ENCODE results near the gene CWC15.

- no peak for TF ChIP-seq ZNF670 (tag by site-specific recombination; IDR thresholded peaks at IDR 0.05; ENCODE audit: low read depth)
- TF ChIP-seq ZNF174 (tag by site-specific recombination; IDR thresholded peaks at IDR 0.05) = no peak
- no peak for TF ChIP-seq ZNF274 (IDR thresholded peaks at IDR 0.05; ENCODE audit: low read length)
- TF ChIP-seq ZNF274 (tag by site-specific recombination; IDR thresholded peaks at IDR 0.05; ENCODE audit: borderline replicate concordance) = no peak
- TF ChIP-seq ZNF280D (tag by site-specific recombination; IDR thresholded peaks at IDR 0.05) = no peak
- no peak for TF ChIP-seq ZNF776 (tag by site-specific recombination; IDR thresholded peaks at IDR 0.05; ENCODE audit: borderline replicate concordance)
- no peak for TF ChIP-seq ZBTB17 (tag by site-specific recombination; IDR thresholded peaks at IDR 0.05)
- TF ChIP-seq, protein P1, sequence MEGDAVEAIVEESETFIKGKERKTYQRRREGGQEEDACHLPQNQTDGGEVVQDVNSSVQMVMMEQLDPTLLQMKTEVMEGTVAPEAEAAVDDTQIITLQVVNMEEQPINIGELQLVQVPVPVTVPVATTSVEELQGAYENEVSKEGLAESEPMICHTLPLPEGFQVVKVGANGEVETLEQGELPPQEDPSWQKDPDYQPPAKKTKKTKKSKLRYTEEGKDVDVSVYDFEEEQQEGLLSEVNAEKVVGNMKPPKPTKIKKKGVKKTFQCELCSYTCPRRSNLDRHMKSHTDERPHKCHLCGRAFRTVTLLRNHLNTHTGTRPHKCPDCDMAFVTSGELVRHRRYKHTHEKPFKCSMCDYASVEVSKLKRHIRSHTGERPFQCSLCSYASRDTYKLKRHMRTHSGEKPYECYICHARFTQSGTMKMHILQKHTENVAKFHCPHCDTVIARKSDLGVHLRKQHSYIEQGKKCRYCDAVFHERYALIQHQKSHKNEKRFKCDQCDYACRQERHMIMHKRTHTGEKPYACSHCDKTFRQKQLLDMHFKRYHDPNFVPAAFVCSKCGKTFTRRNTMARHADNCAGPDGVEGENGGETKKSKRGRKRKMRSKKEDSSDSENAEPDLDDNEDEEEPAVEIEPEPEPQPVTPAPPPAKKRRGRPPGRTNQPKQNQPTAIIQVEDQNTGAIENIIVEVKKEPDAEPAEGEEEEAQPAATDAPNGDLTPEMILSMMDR (tag by site-specific recombination; IDR thresholded peaks at IDR 0.05) = no peak
- TF ChIP-seq ZNF704 (tag by site-specific recombination; IDR thresholded peaks at IDR 0.05) = no peak
These were observed 15.1 kb downstream of the CWC15 start for GRCh38 chr11:94958121-94958696.

All from HEK293 (cell line).